Mammary epithelial cell (primary cell): ENCODE measurements around the gene NEURL3.

Source experiments
- CTCF ChIP-seq, 2 donors: IDR thresholded peaks in 1 of 2; conservative IDR thresholded peaks in 1 of 2; 2 replicates each; pipeline ENCODE4 v1.5.1; 2011 to 2012; ENCODE audit warnings: inconsistent platforms in 2 of 2, low read length in 2 of 2, mild to moderate bottlenecking in 2 of 2, control low read depth in 1 of 2, low read depth in 1 of 2; ENCODE audit not compliant: insufficient read depth in 1 of 2; ENCODE audit errors: extremely low read depth in 1 of 2
- EZH2 ChIP-seq: IDR thresholded peaks from 2 replicates; pipeline ENCODE4 v1.6.1; 2012; ENCODE audit warnings: low read length, inconsistent platforms, borderline replicate concordance

GRCh38 chr2:96531366-96531765 is 26.2 kb upstream of the NEURL3 start:
- no peak for TF ChIP-seq CTCF (conservative IDR thresholded peaks at IDR 0.05 in 1 of 2, IDR thresholded peaks at IDR 0.05 in 1 of 2; ENCODE audit: extremely low read depth in 1 of 2, insufficient read depth in 1 of 2, low read depth in 1 of 2, low read length in 2 of 2)
- no peak for TF ChIP-seq EZH2
